ENCODE measurements around the gene CDT1.

- TF ChIP-seq CTCF (IDR thresholded peaks at IDR 0.05; ENCODE audit: insufficient read depth, low read length, poor library complexity, severe bottlenecking), result no peak
- no peak for TF ChIP-seq EZH2phosphoT487 (conservative IDR thresholded peaks at IDR 0.05; ENCODE audit: low read length)
Observed at GRCh38 chr16:88835383-88835782, 31.8 kb downstream of the CDT1 start.
